HG03039 (cell line): ENCODE measurements around the gene LOXL1.
"Not testable (repeated sequence)": the region's sequence is repeated elsewhere in the genome, so short reads cannot be mapped to it uniquely, and the experiment has no call there.

ENCODE experiments used
- ATAC-seq: cut with Tn5 transposase; IDR thresholded peaks from one replicate; pipeline ENCODE4 v1.9.1; 2021; ENCODE audit warnings: mild to moderate bottlenecking, moderate library complexity; ENCODE audit not compliant: unreplicated experiment

The LOXL1 gene

DNA sequence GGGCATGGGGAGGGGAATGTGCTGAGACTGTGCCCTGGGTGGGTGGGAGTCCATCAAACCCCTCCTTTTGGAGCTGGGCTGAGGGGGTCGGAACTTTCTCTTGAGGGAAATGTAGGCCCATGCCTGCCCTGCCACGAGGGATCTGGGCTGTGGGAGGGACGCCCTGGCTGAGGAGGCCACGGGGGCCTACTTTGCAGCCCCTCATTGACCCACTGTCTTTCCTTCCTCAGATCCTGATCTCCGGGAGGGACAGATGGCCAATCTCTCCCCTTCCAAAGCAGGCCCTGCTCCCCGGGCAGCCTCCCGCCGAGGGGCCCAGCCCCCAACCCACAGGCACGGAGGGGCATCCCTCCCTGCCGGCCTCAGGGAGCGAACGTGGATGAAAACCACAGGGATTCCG is 25.3 kb downstream of the LOXL1 start:
- ATAC-seq: no peak

DNA sequence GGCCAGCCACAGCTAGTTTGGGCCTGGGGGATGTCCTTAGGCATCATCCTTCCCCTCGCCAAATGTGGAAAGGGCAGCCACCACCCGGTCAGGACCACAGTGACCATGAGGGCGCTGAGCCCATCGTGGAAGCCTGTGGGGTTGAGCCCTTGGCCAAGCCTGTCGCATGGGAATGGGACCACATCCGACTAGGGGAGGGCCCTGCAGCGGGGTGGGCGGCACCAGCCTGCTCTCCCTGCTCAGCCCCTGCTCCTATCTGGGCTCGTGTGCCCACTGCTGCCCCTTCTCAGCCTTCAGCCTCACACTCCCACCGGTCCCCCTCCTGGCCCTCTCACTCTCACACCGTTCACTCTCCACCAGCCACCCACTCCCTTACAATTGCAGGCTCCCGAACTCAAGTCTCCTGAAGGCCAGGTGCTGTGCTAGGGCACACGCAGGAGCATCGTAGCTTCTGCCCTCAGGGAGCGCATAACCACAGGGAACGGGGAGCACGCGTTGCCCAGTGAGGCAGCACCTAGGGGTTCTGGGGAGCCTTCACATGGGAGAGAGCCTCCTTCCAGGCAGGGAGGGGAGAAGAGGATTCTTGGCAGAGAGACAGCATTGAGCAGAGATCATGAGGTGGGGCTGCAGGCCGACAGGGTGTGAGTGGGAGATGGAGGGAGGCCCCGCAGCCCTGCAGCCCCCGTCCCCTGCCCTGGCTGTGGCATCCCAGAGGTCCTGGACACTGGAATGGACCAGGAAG is 26.1 kb downstream of the LOXL1 start:
- no peak for ATAC-seq

DNA sequence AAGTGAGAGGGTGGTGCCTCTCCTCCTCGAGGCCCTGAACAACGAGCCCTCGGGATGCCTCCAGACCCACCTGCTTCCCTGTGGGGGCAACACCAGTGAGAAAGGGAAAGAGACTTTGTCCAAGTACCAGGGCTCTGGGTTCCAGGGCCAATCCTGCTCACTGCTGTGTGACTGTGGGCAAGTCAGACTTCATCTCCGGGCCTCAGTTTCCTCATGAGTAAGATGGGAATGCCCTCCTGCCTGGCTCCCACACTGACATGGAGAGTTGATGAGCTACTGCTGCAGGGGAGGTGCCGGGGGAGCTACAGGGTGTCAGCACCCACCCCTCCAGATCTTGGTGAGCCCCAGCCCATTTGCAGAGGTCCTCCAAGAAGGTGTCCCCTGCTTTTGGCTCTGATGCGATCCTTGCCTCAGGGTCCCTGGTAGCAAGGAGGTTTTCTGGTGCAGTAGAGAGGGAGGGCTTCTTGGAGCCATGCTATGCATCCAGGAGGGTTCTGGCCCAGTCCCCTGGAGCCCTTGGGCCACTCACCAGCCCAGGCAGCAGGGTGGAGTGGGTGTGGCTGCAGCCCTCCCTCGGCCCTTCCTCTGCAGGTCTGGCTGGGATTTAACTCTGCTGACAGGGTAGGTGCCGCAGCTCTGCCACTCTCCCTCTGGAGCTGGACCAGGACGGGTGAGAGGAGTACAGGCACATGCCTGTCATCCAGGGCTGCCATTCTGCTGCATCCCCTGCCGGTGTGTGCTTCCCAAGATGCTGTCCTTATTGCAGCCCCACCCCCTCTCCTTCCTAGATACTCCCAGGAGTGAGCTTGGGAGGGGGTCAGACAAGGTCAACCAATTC is 26.9 kb downstream of the LOXL1 start:
- ATAC-seq: no peak

DNA sequence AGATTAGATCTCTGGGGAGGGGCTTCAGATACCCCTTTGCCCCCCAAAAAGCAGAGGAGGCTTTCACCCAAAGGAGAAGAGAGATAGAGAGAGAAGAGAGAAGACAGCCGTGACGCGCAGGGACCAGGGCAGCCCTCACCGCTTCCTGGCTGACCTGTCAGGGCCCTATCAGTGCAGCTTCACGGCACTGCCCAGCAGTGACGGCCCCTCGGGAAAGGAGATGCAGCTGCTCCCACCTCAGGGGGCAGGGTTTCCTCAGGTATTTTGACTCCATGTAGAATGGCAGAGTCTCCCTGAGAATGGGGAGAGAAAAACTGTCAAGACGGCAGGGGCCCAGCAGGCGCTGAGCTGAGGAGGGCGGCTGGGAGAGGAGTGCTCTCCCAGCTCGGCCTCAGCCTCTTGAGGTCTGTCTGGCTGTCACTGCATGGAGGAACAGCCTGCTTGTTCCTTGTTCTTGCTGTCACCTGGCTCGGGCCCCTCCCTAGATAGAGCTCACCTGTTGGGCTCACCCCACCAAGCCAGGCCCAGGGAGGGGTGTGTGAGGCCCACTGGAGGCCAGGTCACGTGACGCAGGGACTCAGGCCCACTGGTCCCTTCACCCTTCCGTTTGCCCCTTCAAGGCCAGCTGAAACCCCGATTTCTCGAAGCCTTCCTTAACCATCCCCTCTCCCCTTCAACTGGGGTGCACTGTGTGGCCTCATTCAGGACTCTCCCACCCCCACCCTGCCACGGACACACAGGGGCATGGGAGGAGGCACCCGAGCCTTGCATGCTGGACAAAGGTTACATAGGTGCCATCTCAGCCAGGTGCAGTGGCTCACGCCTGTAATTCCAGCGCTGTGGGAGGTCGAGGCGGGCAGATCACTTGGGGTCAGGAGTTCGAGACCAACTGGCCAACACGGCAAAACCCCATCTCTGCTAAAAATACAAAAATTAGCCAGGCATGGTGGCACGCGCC is 28.2 kb downstream of the LOXL1 start:
- ATAC-seq: no peak

DNA sequence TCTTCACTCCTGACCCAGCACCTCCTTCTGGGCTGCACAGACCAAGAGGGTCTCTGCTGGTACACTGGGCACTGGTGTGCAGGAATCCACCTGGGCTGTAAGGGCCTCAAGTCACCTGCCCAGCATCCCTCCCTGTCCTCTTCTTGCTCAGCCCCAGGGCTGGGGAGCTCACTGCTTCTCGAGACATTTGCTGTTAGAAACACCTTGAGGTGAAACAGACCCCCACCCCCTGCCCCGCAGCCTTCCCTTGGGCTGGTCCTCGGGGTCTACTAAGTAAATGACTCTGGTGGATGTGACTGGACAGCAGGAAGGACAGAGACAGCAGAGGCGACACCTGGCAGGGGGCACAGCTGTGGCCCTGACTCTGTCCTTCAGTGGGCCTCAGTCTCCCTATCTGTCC is 29.1 kb downstream of the LOXL1 start:
- no peak for ATAC-seq

DNA sequence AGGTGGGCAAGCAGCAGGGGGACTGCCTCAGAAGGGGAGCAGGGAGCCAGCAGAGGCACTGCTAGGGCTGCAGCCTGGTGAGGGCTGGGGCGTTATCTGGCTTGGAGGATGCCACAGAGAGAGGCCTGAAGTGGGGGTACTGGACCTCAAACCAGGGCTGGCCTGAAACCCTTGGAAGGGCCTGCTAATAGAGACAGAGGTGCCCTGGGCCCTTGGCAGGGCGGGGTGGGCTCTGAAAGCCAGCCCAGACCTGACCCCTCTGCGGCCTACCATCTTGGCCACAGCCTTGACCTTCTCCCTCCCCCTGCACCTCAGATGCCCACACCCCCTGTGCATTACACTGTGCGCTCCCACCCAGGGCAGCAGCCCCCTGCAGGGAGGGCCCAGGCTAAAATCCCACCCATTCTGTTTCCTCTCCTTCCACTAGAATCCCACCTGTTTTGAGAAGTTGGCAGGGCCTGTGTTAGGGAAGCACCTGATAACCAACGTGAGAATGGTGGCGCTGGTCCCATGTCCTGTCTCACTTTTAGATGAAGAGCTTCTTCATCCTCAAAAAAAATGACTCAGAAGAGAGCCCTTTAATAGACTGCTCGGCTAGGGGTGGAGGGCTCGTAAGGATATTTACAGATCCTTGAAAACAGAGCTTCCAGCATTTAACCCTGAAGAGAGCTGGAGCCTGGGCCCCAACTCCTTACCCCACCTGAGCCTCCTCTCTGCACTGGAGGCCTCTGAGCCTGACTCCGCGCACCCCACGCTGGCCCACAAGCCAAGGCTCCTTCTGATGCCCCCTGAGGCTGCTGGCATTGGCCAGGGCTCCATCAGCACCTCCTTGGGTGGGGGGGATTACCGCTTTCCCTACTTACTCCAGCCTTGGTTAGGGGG is 29.8 kb downstream of the LOXL1 start:
- ATAC-seq: no peak

DNA sequence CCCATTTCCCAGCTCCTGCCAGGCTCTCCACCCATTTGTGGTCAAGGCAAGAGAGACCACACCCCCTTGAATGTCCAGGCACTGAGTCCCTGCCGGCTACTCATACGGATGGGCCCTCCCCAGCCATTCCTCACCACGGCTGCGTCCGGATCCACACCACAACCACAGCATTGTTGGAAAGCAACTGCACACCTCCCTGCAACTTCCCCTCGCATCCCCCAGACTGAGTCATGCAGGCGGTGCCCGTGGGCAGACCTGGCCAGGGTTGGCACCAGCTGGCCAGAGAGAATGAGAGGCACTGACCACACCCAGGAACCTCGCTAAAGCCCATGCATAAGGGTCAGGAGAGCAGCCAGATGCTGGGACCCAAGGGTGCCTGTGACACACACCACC is 30.5 kb downstream of the LOXL1 start:
- ATAC-seq: no peak

DNA sequence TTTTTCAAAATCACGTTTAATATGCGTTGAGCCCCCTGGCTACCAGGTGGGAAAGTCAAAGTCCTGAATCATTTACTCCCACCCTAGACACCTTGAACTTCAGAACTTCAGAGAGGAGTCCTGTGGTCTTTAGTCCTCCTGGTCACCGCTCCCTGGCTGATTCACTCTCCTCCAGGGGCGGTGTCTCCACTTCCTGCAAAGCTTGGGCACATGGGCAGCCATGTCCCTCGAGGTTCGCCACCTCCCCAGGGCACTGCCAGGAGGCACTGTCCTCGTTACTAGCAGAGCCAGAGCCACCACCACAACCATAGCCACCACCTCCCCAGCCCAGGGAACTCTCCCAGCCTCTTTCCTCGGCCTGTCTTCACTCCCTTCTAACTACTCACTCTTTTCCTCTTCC is 31.0 kb downstream of the LOXL1 start:
- ATAC-seq: no peak

DNA sequence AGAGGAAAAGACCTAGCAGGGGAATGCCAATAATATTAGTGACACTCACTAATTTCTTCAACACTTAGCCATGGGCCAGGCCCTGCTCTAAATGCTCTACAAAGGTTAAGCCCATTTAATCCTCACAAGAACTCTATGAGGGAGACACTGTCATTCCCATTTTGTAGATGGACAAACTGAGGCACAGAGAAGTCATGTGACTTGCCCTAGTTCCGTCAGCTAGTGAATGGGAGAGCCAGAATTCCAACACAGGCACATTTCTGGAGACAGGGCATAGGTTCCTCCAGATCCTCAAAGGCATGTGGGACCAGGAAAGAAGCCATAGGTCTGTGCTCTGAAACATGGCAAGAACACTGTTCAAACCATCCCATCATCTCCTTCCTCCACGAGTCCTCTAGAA is 31.5 kb downstream of the LOXL1 start:
- no peak for ATAC-seq

DNA sequence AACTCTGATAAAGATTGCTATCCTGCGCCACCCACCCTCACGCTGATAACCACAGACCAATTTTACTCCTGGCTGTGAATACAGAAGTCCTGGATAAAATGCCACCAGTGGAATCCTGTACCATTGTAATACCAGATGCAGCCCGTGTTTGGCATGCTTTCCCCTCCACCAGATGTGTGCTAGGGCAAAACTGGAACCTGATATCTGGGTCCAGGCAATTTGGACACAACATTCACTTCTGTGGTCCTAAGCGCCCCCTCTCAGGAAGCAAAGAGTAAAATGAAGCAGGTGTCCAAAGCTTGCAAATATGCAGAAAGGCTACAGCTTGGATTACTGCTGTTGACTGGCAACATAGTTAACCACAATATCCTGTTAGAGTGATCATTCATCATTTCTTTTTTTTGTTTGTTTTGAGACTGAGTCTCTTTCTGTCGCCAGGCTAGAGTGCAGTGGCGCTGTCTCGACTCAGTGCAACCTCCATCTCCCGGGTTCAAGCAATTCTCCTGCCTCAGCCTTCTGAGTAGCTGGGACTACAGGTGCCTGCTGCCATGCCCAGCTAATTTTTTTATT is 32.8 kb downstream of the LOXL1 start:
- no peak for ATAC-seq

DNA sequence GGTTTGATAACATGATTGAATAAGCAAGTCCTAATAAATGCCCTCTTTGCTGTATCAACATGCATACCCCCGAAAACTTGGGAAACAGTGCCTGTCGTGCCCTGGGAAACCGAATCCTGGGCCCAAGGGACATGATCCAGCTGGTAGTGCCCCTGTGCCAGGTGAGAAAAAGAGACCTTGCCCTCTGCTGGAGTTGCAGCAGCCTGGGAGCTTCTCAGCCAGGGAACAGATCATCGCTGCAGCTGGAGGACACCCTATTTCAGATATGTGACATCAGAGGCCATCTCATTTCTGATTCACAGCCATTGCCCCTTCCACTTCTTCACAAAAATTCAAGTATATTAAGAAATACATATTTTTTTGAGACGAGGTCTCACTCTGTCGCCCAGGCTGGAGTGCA is 33.5 kb downstream of the LOXL1 start:
- no peak for ATAC-seq

DNA sequence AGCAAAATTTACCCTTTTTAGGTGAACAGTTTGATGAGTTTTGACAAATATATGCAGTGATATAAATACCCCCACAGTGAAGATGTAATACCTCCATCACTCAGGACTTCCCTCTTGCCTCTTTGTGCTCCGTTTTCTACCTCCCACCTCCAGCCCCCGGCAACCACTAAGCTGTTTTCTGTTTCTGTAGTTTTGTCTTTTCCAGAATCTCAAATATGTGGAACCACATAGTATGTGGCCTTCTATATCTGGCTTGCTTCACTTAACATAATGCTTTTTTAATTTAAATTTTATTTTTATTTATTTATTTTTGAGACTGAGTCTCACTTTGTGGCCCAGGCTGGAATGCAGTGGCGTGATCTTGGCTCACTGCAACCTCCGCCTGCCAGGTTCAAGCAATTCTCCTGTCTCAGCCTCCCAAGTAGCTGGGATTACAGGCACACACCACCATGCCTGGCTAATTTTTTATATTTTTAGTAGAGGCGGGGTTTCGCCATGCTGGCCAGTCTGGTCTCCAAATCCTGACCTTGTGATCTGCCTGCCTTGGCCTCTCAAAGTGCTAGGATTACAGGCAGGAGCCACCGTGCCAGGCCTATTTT is 34.3 kb downstream of the LOXL1 start:
- ATAC-seq: not testable (repeated sequence)

DNA sequence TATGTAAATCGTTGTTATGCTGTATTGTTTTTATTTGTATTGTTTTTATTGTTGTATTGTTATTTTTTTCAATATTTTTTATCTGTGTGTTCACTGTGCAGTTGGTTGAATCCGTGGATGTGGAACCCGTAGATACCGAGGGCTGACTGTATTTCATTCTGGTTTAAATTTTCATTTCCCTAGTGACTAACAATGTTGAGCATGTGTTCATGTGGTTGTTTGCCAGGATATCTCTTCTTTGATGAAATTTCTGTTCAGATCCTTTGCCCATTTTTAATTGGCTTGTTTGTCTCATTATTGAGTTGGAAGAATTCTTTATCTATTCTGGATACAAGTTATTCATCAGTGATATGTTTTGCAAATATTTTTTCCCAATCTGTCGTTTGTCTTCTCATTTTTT is 36.2 kb downstream of the LOXL1 start:
- no peak for ATAC-seq

DNA sequence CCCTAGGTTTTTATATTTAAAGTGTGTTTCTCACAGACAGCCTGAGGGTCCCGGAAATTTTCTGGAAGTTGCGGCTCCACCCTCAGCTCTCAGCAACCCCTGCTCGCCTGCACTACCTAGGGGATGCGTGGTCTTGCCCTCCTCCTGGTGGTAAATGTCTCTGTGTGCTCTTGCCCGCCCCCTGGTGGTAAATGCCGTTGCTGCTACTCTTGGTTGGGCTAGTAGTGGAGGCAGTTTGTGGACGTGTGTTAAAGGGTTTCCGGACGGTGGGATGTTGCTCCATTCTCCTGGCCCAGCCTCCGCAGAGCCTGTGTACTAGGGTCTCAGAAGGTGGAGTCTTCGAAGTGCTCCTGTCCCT is 38.5 kb downstream of the LOXL1 start:
- ATAC-seq: no peak

DNA sequence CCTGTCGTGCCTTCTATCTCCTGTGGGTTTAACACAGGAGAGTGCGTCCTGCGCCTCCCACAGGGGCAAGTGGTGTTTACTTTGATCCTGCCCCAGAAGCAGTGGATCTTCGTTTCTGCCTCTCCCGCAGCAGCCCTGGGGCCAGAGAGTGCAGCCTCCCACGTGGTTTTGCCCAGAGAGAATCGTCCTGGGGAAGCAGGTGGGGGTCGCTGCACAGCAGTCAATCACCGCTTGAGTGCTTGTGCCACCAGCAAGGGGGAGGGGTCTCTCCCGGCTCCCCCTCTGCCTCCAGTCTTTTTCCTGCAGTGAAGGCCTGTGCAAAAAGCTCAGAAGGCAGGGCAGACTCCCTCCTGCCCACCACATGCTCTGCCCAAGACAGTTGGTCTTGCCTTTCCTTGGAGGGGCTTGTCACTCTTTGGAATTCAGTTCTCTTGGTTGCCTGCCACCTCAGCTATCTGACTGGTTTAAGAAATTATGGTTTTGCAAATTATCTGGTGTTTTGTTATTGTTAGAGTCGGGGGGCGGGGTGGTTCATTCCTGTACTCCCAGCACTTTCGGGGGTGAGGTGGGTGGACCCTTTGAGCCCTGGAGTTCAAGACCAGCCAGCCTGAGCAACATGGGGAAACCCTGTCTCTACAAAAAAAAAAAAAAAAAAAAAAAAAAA is 39.0 kb downstream of the LOXL1 start:
- ATAC-seq: no peak

DNA sequence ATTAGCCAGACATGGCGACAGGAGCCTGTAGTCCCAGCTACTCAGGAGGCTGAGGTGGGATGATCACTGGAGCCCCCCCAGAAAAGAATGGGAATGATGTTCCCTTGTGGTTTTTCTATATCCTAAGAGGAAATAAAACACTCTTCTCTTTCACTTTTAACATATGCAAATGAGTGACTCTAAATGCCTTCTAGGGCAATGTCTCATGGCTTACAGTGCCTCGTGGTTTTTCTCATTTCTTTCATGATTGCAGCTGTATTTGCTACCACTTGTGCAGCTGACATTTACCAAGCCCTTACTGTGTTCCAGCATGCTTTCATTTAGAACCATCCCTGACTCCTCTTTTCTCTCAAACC is 39.5 kb downstream of the LOXL1 start:
- ATAC-seq: no peak

DNA sequence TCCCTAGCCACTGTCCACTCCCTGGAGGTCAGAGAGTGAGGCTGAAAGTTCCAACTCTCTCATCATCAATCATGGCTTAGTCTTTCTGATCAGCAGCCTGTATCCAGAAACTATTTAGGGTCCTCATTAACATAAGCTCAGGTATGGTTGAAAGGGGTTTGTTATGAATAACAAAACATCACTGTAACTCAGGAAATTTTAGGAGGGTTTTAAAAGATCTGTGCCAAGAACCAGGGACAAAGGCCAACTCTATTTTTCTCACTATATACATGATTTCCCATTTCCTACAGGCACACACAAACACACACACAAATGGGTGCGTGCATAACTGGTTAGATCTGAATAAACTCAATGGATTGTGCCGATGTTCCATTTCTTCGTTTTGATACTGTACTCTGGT is 42.2 kb downstream of the LOXL1 start:
- no peak for ATAC-seq

DNA sequence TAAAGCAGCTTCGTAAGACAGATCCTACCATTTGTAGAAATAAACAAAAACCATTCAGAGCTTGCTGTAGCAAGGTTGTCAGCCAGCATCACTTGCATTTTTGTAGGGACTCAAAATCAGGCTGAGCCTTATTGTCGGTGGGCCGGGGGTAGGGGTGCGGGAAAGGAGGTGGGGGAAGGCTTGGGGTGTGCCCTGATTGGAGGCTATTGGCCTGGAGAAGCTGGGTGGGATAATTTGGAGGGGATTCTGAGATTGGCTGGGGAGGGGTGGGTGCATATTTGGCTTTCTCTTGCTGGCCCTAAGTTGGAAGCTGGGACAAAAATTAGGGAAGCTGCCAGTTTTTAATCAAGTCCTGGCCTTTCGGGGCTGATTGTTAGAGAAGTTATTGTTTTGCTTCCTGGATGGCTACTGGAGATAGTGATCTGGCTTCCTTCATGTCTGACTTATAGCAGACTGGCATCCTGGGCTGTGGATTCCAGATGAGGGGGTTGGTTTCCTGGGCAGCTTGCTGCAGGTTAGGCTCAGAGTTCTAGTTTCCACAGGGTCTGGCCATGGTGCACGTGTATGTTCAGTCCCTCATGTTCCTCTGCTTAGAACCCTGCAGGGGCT is 43.0 kb downstream of the LOXL1 start:
- ATAC-seq: no peak
